NCI-H82 (cell line): ENCODE data around the gene ZFR2.
A peak's percentile ranks its signal among the peaks of the same experiment; 100 is the strongest.

Experiments used
- DNase-seq: peaks from one replicate; lab custom pipeline; 2025; lab: John Stamatoyannopoulos, UW

ZFR2 gene

GRCh38 chr19:3785938-3786824, 82.7 kb downstream of the ZFR2 start, which contains the start of gene MATK:
TSS of gene MATK (minus strand) at chr19:3786381. CDS start at chr19:3785135, 1,246 bp downstream.
- DNase-seq: peak; percentile 24

GRCh38 chr19:3785451-3785937, 83.3 kb downstream of the ZFR2 start:
- peak; percentile 42 for DNase-seq

GRCh38 chr19:3784607-3785450, 84.0 kb downstream of the ZFR2 start:
- DNase-seq: no peak

GRCh38 chr19:3783660-3784584, 84.9 kb downstream of the ZFR2 start:
- DNase-seq: no peak

GRCh38 chr19:3782903-3783302, 85.9 kb downstream of the ZFR2 start:
- DNase-seq: no peak

- no peak for DNase-seq
Measured at GRCh38 chr19:3782330-3782729, 86.5 kb downstream of the ZFR2 start.

GRCh38 chr19:3781603-3782002, 87.2 kb downstream of the ZFR2 start:
- no peak for DNase-seq

- no peak for DNase-seq
Measured at GRCh38 chr19:3780786-3781304, 88.0 kb downstream of the ZFR2 start.

- no peak for DNase-seq
Measured at GRCh38 chr19:3778899-3779723, 89.7 kb downstream of the ZFR2 start.

- no peak for DNase-seq
Measured at GRCh38 chr19:3778104-3778867, 90.6 kb downstream of the ZFR2 start.

- DNase-seq: no peak
Measured at GRCh38 chr19:3776479-3777040, 92.3 kb downstream of the ZFR2 start.

GRCh38 chr19:3775831-3776230, 93.0 kb downstream of the ZFR2 start:
- no peak for DNase-seq

- DNase-seq: no peak
Measured at GRCh38 chr19:3775374-3775711, 93.5 kb downstream of the ZFR2 start.

- peak; percentile 92 for DNase-seq
Measured at GRCh38 chr19:3774621-3775373, 94.0 kb downstream of the ZFR2 start.

GRCh38 chr19:3773814-3774515, 94.9 kb downstream of the ZFR2 start:
- DNase-seq: no peak

GRCh38 chr19:3771906-3772455, 96.9 kb downstream of the ZFR2 start, which contains the start of gene RAX2:
TSS of gene RAX2 (minus strand) at chr19:3772228. CDS start at chr19:3771742, 486 bp downstream.
- DNase-seq: peak; percentile 83
